GM12878 (cell line): Measurements from ENCODE around the gene VASH2.

Source experiments
- CHD2 ChIP-seq: IDR thresholded peaks from 2 replicates; pipeline ENCODE4 v1.6.1; 2011; ENCODE audit warnings: low read depth, low read length, improper control_type of control experiment, borderline replicate concordance
- EZH2 ChIP-seq: IDR thresholded peaks from 2 replicates; pipeline ENCODE4 v1.6.1; 2012; ENCODE audit warnings: low read depth, mild to moderate bottlenecking, control low read depth, inconsistent platforms, low read length, borderline replicate concordance; ENCODE audit not compliant: control insufficient read depth
- MXI1 ChIP-seq: fragments of 150-350 bp; IDR thresholded peaks from 2 replicates; pipeline ENCODE4 v1.6.1; 2011; ENCODE audit warnings: low read depth, mild to moderate bottlenecking, inconsistent platforms, low read length, improper control_type of control experiment
- RAD21 ChIP-seq: IDR thresholded peaks from 2 replicates; pipeline ENCODE4 v1.6.1; 2011; ENCODE audit warnings: mild to moderate bottlenecking, low read depth, low read length, moderate library complexity; ENCODE audit not compliant: insufficient read depth

- TF ChIP-seq CHD2, result peak; percentile 63; the same call in 1 of the 2 replicates
- TF ChIP-seq MXI1, result no peak
- TF ChIP-seq EZH2, result no peak
- TF ChIP-seq RAD21, result peak; percentile 9; the same call in 1 of the 2 replicates
Observed at GRCh38 chr1:212958175-212958574, 7.8 kb downstream of the VASH2 start.
